ENCODE data around the gene MYO9B. TPM values are rescaled to one million over a fixed set of nuclear protein-coding genes. Genes with fewer than 3 reads are reported as not detected.

Gene MYO9B
- total RNA-seq, 1 donor from 2014 or later = 205 TPM

DNA sequence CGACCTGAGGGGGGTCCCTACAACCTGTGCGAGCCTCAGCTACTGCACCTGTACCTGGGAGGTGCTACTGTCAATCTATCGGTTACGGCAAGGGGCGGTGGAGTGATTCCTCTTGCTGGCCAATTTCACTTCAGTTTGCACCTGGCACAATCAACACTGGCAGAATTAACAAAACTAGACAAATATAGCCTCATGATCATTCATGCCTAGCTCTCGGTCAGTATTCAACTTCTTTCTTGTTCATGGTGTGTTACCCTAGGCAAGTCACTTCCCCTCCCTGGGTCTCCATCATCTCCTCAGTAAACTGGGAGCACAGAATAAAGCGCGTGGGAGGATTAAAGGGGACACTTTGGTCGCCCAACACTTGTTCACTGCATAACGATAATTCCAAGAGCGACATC is 943 bp upstream of the MYO9B start:
- ATAC-seq (no peak), DNase-seq (no peak)
- peak overlapping the region; percentile 77 for H3K27ac ChIP-seq
- peaks cover 18% of the 10 kb centered on the region for H3K36me3 ChIP-seq
- no peaks in the 10 kb centered on the region for H3K27me3 ChIP-seq (ENCODE audit: low read depth)
- no peaks in the 10 kb centered on the region for H3K9me3 ChIP-seq
- TF ChIP-seq, protein P1, sequence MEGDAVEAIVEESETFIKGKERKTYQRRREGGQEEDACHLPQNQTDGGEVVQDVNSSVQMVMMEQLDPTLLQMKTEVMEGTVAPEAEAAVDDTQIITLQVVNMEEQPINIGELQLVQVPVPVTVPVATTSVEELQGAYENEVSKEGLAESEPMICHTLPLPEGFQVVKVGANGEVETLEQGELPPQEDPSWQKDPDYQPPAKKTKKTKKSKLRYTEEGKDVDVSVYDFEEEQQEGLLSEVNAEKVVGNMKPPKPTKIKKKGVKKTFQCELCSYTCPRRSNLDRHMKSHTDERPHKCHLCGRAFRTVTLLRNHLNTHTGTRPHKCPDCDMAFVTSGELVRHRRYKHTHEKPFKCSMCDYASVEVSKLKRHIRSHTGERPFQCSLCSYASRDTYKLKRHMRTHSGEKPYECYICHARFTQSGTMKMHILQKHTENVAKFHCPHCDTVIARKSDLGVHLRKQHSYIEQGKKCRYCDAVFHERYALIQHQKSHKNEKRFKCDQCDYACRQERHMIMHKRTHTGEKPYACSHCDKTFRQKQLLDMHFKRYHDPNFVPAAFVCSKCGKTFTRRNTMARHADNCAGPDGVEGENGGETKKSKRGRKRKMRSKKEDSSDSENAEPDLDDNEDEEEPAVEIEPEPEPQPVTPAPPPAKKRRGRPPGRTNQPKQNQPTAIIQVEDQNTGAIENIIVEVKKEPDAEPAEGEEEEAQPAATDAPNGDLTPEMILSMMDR (IDR thresholded peaks at IDR 0.05) = no peak
- H3K4me3 ChIP-seq = peak overlapping the region; percentile 76
- peaks cover 41% of the 10 kb centered on the region for H3K4me1 ChIP-seq
- intact Hi-C loops (cut with DNase I) = loop anchor here (10.0 kb wide), 1 partner anchor 210 kb away; the partner anchor contains the start of gene ANKLE1

DNA sequence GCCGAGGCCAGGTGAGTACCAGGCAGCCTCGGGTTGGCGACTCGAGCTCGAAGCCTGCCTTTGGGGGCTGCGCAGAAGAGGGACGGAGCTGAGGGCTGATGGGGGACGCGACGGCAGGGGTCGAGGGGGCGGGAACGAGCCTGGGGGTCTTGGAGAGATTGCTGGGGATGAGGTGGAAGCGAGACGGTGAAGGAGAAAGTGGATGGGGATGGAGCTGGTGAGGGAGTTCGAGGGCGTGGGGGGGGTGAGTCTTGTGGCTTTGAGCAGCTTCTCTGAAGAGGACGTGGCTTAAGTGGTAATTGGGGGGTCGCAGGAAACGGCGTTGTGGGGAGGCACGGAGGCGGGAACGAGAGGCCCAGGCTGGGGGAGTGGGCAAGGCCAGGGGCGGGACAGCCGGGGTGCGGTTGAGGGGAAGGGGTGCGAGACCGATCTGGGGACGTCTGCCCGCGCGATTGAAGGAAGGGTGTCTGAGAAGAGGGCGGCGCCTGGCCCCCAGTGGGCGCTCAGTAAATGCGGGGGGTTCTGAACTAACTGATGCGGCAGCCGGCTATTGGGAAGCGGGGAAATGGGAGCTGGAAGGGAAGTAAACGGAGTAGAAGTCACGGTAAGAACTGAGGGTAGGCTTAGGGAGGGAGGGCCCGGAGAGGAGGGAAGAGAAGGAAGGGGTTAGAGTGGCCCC is 426 bp downstream of the MYO9B start:
- Histone ChIP-seq H3K27ac (peak overlapping the region; percentile 77), H3K4me3 (peak overlapping the region; percentile 76), H3K9me3 (no peaks in the 10 kb centered on the region), H3K27me3 (ENCODE audit: low read depth) (no peaks in the 10 kb centered on the region), H3K4me1 (peaks cover 52% of the 10 kb centered on the region), H3K36me3 (peaks cover 14% of the 10 kb centered on the region)
- ATAC-seq (no peak), DNase-seq (peak; percentile 70)
- intact Hi-C loops (cut with DNase I) = loop anchor here (10.0 kb wide), 1 partner anchor 209 kb away; the partner anchor contains the start of gene ANKLE1
- TF ChIP-seq, protein P1 (IDR thresholded peaks at IDR 0.05) = no peak

DNA sequence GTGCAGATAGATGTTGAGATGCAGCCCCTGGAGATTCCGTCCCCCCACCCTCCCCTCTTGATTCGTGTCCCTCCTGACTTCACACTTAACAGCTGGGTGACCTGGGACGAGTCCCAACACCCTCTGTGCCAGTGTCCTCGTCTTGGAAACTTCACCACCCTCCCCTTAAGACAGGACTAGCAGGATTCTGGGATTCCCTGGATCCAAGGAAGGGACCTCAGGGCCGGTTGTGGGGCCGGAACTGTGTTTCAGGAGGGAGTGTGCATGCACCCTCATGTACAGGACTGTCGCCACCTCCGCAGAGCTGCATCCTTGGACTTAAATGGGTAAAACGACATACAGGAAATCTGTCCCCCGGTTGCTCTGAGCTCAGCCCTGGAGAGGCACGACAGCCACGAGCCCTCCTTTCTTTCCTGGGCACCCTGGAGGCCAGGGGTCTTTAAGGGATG is 990 bp downstream of the MYO9B start:
- ATAC-seq = no peak
- Histone ChIP-seq H3K36me3 (peaks cover 8% of the 10 kb centered on the region), H3K27me3 (ENCODE audit: low read depth) (no peaks in the 10 kb centered on the region), H3K4me1 (peaks cover 57% of the 10 kb centered on the region), H3K4me3 (peak overlapping the region; percentile 76), H3K27ac (peak overlapping the region; percentile 77), H3K9me3 (no peaks in the 10 kb centered on the region)
- DNase-seq = no peak
- intact Hi-C loops (cut with DNase I) = loop anchor here (10.0 kb wide), 1 partner anchor 208 kb away; the partner anchor contains the start of gene ANKLE1
- TF ChIP-seq, protein P1 (IDR thresholded peaks at IDR 0.05) = no peak

DNA sequence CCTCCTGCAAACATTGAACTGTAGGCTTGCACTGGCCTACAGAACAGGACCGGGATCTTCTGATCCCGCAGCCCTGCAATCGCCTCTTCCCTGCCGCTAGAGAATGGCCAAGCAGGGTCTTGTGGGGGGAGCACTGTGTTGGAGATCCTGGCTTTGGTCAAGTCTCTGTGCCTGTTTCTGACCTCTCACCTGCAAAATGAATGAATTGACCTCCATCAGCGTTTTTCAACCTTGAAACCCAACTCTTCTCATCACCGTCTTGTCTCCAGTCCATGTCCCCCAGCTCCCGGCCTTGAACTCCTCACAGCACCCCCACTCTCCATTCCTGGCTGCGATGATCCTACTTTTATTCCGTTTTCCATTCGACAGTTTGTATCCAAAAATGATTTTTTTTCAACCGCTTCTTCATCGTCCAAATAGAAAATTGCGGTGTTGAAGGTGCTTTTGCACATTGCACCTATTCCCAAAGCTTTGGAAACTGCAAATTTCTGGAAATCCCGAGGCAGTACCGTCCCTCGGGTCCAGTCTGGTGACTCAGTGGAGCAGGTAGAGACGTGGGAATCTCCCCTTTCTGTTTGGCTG is 2.0 kb downstream of the MYO9B start:
- intact Hi-C loops (cut with DNase I) = loop anchor here (10.0 kb wide), 1 partner anchor 207 kb away; the partner anchor contains the start of gene ANKLE1
- Histone ChIP-seq H3K4me3 (peak overlapping the region; percentile 76), H3K36me3 (peaks cover 5% of the 10 kb centered on the region), H3K9me3 (no peaks in the 10 kb centered on the region), H3K27ac (no peak overlapping the region), H3K4me1 (peaks cover 63% of the 10 kb centered on the region), H3K27me3 (ENCODE audit: low read depth) (no peaks in the 10 kb centered on the region)
- TF ChIP-seq, protein P1 (IDR thresholded peaks at IDR 0.05) = no peak
- DNase-seq (no peak), ATAC-seq (no peak)

DNA sequence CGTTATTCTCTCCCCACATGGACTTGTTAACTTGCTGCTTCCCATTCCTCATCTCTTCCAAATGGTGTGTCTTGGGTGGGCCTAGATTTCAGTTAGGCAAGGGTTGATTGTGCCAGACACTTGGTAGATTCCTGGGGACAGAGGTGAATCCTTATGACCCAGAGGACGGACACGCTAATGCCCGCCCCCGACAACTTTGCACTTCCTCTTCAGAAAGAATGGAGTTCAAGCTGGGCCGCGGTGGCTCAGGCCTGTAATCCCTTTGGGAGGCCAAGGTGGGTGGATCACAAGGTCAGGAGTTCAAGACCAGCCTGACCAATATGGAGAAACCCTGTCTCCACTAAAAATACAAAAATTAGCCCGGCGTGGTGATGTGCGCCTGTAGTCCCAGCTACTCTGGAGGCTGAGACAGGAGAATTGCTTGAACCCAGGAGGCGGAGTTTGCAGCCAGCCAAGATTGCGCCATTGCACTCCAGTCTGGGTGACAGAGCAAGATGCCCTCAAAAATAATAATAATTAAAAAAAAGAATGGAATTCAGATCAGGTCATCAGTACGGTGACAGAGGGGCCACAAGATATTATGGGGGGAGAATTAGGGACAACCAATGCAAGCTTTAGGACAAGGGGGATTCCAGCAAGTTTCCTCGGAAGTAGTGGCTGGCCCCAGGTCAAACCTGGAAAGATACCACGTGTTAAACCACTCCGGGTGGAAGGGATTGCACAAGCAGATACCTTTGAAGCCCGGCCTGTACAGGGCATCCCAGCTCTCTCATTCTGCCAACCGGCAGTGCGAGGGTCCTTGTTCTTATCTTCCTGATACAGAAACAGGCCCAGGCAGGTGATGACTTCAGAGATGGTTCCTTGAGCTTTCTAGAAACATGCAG is 2.7 kb downstream of the MYO9B start:
- intact Hi-C loops (cut with DNase I) = loop anchor here (10.0 kb wide), 1 partner anchor 207 kb away; the partner anchor contains the start of gene ANKLE1
- Histone ChIP-seq H3K9me3 (no peaks in the 10 kb centered on the region), H3K4me3 (peak overlapping the region; percentile 76), H3K27ac (no peak overlapping the region), H3K36me3 (no peaks in the 10 kb centered on the region), H3K4me1 (peaks cover 67% of the 10 kb centered on the region), H3K27me3 (ENCODE audit: low read depth) (no peaks in the 10 kb centered on the region)
- TF ChIP-seq, protein P1 (IDR thresholded peaks at IDR 0.05) = no peak
- ATAC-seq (no peak), DNase-seq (peak; percentile 82)

All from lower lobe of right lung (tissue), 2 donors.